ENCODE measurements around the gene OGFR. TPM values are rescaled to one million over a fixed set of nuclear protein-coding genes. Genes with fewer than 3 reads are reported as not detected.

Gene OGFR
- total RNA-seq, 2 experiments from 2014 or later, result 43.8 to 44.7 TPM

GRCh38 chr20:62804021-62804626 is 511 bp upstream of the OGFR start:
- ATAC-seq (peak; percentile 21), DNase-seq (no peak)
- Mint-ChIP-seq H3K27ac (peak overlapping the region; percentile 83), H3K36me3 (ENCODE audit: low read depth) (peaks cover 24% of the 10 kb centered on the region), H3K9me3 (ENCODE audit: low read depth) (no peaks in the 10 kb centered on the region), H3K4me3 (peak overlapping the region; percentile 84), H3K4me1 (peaks cover 21% of the 10 kb centered on the region), H3K27me3 (no peaks in the 10 kb centered on the region)
- CTCF ChIA-PET, result interaction anchor here (0.5 kb wide), 2 partner anchors 13 to 100 kb away, joined by 3 read pairs; no protein-coding TSS in a partner anchor
- intact Hi-C loops (cut with DNase I, micrococcal nuclease), result loop anchor here (1.0 to 2.0 kb wide), 3 partner anchors 8 to 59 kb away; partner anchors contain the start of gene MRGBP (in 1 of the 2)
- POLR2A ChIA-PET, result no interaction called here

- no peaks in the 10 kb centered on the region for H3K27me3 Mint-ChIP-seq
- H3K4me3 Mint-ChIP-seq, result peak overlapping the region; percentile 78
- intact Hi-C loops (cut with DNase I, micrococcal nuclease), result loop anchor here (2.0 to 5.0 kb wide), 2 partner anchors 58 to 303 kb away; no protein-coding TSS in a partner anchor
- DNase-seq (peak; percentile 63), ATAC-seq (peak; percentile 27)
- ChIA-PET POLR2A (interaction anchor here (0.6 kb wide), 1 partner anchor 112 kb away, joined by 3 read pairs; no protein-coding TSS in a partner anchor), CTCF (interaction anchor here (0.6 to 1.2 kb wide), 2 partner anchors 125 to 131 kb away, joined by 3 to 4 read pairs; no protein-coding TSS in a partner anchor)
- H3K27ac Mint-ChIP-seq, result peak overlapping the region; percentile 31
- H3K4me1 Mint-ChIP-seq, result peaks cover 21% of the 10 kb centered on the region
- peaks cover 19% of the 10 kb centered on the region for H3K36me3 Mint-ChIP-seq (ENCODE audit: low read depth)
- H3K9me3 Mint-ChIP-seq (ENCODE audit: low read depth), result no peaks in the 10 kb centered on the region
Observed at GRCh38 chr20:62805155-62805710, 598 bp downstream of the OGFR start.

DNA sequence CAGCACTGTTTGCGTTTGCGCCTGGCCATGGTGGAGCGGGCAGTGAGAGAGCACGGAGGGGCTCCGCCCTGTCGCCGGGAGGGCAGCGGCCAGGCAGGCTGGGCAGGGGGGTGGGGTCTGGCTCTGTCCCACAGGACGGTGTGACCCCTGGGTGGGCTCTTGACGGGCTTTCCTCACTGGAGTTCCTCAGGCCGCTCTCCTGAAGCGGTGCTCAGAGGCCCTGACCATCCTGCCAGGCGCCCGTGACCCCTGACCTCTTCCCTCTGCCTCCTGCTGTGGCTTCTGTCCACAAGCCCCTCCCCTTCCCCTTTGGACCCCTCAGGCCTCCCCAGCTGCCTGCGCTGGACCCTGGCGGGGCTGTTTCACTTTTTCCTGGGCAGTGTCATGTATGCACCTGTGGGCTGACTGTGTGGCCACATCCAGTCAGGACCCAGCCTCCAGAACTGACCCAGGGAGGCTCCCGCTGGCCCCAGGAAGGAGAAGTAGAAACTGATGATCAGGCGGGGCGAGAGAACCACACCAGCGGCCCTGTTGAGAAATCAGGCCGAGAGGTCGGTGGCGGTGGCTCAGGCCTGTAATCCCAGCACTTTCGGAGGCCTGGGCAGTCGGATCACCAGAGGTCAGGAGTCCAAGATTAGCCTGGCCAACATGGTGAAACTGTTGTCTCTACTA is 1.2 kb downstream of the OGFR start:
- ATAC-seq (no peak), DNase-seq (no peak)
- ChIA-PET CTCF (interaction anchor here (0.6 to 1.2 kb wide), 2 partner anchors 125 to 131 kb away, joined by 3 to 4 read pairs; no protein-coding TSS in a partner anchor), POLR2A (interaction anchor here (0.6 kb wide), 1 partner anchor 111 kb away, joined by 3 read pairs; no protein-coding TSS in a partner anchor)
- H3K36me3 Mint-ChIP-seq (ENCODE audit: low read depth), result peaks cover 16% of the 10 kb centered on the region
- intact Hi-C loops (cut with DNase I, micrococcal nuclease), result loop anchor here (2.0 to 5.0 kb wide), 2 partner anchors 57 to 304 kb away; no protein-coding TSS in a partner anchor
- no peaks in the 10 kb centered on the region for H3K9me3 Mint-ChIP-seq (ENCODE audit: low read depth)
- H3K27ac Mint-ChIP-seq, result peak overlapping the region; percentile 60
- peaks cover 21% of the 10 kb centered on the region for H3K4me1 Mint-ChIP-seq
- H3K4me3 Mint-ChIP-seq, result peak overlapping the region; percentile 78
- no peaks in the 10 kb centered on the region for H3K27me3 Mint-ChIP-seq

- Mint-ChIP-seq H3K4me3 (peak overlapping the region; percentile 78), H3K9me3 (ENCODE audit: low read depth) (no peaks in the 10 kb centered on the region), H3K27me3 (no peaks in the 10 kb centered on the region), H3K36me3 (ENCODE audit: low read depth) (peaks cover 14% of the 10 kb centered on the region), H3K27ac (no peak overlapping the region), H3K4me1 (peaks cover 21% of the 10 kb centered on the region)
- ChIA-PET CTCF (interaction anchor here (1.2 kb wide), 1 partner anchor 132 kb away, joined by 4 read pairs; no protein-coding TSS in a partner anchor), POLR2A (no interaction called here)
- ATAC-seq, result no peak
- intact Hi-C loops (cut with DNase I, micrococcal nuclease), result loop anchor here in 1 of 2 experiments (5.0 kb wide), 1 partner anchor 304 kb away; no protein-coding TSS in a partner anchor
- no peak for DNase-seq
Observed at GRCh38 chr20:62806383-62807050, 1.9 kb downstream of the OGFR start.

GRCh38 chr20:62807444-62808210 is 3.0 kb downstream of the OGFR start:
- POLR2A ChIA-PET, result interaction anchor here (1.0 kb wide), 1 partner anchor 16 kb away, joined by 3 read pairs; no protein-coding TSS in a partner anchor

GRCh38 chr20:62808211-62808865 is 3.7 kb downstream of the OGFR start:
- Mint-ChIP-seq H3K36me3 (ENCODE audit: low read depth) (peaks cover 17% of the 10 kb centered on the region), H3K27ac (no peak overlapping the region)

More at GRCh38 chr20:62807444-62808210, 3.0 kb downstream of the OGFR start:
- Mint-ChIP-seq H3K4me3 (no peak overlapping the region), H3K4me1 (peaks cover 21% of the 10 kb centered on the region), H3K9me3 (ENCODE audit: low read depth) (no peaks in the 10 kb centered on the region), H3K36me3 (ENCODE audit: low read depth) (peaks cover 17% of the 10 kb centered on the region), H3K27ac (no peak overlapping the region), H3K27me3 (no peaks in the 10 kb centered on the region)
- CTCF ChIA-PET, result interaction anchor here (0.6 to 2.2 kb wide), 17 partner anchors 9 to 903 kb away, joined by 3 to 16 read pairs (median 4); partner anchors contain the start of gene COL9A3
- DNase-seq, result no peak
- no peak for ATAC-seq
- intact Hi-C loops (cut with DNase I, micrococcal nuclease), result loop anchor here (1.0 to 5.0 kb wide), 4 partner anchors 13 to 307 kb away; no protein-coding TSS in a partner anchor

GRCh38 chr20:62809530-62810428 is 5.1 kb downstream of the OGFR start:
- ChIA-PET POLR2A (no interaction called here), CTCF (interaction anchor here (1.8 kb wide), 1 partner anchor 171 kb away, joined by 10 read pairs; no protein-coding TSS in a partner anchor)
- Mint-ChIP-seq H3K4me1 (peaks cover 17% of the 10 kb centered on the region), H3K4me3 (no peak overlapping the region), H3K36me3 (ENCODE audit: low read depth) (peaks cover 17% of the 10 kb centered on the region), H3K27me3 (no peaks in the 10 kb centered on the region), H3K9me3 (ENCODE audit: low read depth) (no peaks in the 10 kb centered on the region), H3K27ac (no peak overlapping the region)
- intact Hi-C loops (cut with DNase I, micrococcal nuclease), result loop anchor here (2.0 to 5.0 kb wide), 2 partner anchors 15 to 307 kb away; no protein-coding TSS in a partner anchor
- ATAC-seq (no peak), DNase-seq (no peak)

More at GRCh38 chr20:62808211-62808865, 3.7 kb downstream of the OGFR start:
- CTCF ChIA-PET, result interaction anchor here (0.6 to 2.2 kb wide), 19 partner anchors 14 to 689 kb away, joined by 3 to 16 read pairs (median 4); no protein-coding TSS in a partner anchor
- H3K4me3 Mint-ChIP-seq, result no peak overlapping the region
- no peaks in the 10 kb centered on the region for H3K27me3 Mint-ChIP-seq
- intact Hi-C loops (cut with DNase I, micrococcal nuclease), result loop anchor here (1.0 to 5.0 kb wide), 4 partner anchors 14 to 308 kb away; no protein-coding TSS in a partner anchor
- POLR2A ChIA-PET, result interaction anchor here (1.0 kb wide), 1 partner anchor 15 kb away, joined by 3 read pairs; no protein-coding TSS in a partner anchor
- DNase-seq (peak; percentile 86), ATAC-seq (peak; percentile 67)
- H3K9me3 Mint-ChIP-seq (ENCODE audit: low read depth), result no peaks in the 10 kb centered on the region
- peaks cover 21% of the 10 kb centered on the region for H3K4me1 Mint-ChIP-seq

- Mint-ChIP-seq H3K27ac (no peak overlapping the region), H3K36me3 (ENCODE audit: low read depth) (peaks cover 14% of the 10 kb centered on the region), H3K9me3 (ENCODE audit: low read depth) (no peaks in the 10 kb centered on the region), H3K4me3 (no peak overlapping the region), H3K27me3 (peaks cover 12% of the 10 kb centered on the region), H3K4me1 (peaks cover 19% of the 10 kb centered on the region)
- ChIA-PET POLR2A (no interaction called here), CTCF (no interaction called here)
- no peak for DNase-seq
- intact Hi-C loops (cut with DNase I, micrococcal nuclease), result no loop called here
- no peak for ATAC-seq
Observed at GRCh38 chr20:62811320-62811719, 6.7 kb downstream of the OGFR start.

DNA sequence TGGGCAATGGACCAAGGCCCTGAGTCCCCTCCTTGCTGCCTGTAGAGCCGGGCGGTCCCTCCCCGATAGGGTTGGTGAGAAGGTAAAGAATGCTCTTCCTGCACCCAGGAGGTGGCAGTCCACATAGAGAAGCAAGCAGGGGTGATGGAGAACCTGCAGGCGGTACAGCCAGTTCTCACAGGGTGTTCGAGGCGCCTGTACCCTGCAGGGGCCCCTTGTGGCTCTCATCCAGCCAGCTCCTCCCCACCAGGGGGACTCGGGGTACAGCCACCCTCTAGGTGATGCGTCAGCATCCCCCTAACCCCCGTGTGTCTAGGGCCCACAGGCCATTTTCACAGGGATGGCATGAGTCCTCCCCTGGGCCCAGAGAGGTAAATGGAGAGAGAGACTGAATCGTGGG is 7.1 kb downstream of the OGFR start:
- peaks cover 14% of the 10 kb centered on the region for H3K36me3 Mint-ChIP-seq (ENCODE audit: low read depth)
- peaks cover 17% of the 10 kb centered on the region for H3K4me1 Mint-ChIP-seq
- peaks cover 14% of the 10 kb centered on the region for H3K27me3 Mint-ChIP-seq
- H3K4me3 Mint-ChIP-seq, result no peak overlapping the region
- POLR2A ChIA-PET, result no interaction called here
- H3K27ac Mint-ChIP-seq, result no peak overlapping the region
- CTCF ChIA-PET, result no interaction called here
- DNase-seq (no peak), ATAC-seq (no peak)
- H3K9me3 Mint-ChIP-seq (ENCODE audit: low read depth), result no peaks in the 10 kb centered on the region
- intact Hi-C loops (cut with DNase I, micrococcal nuclease), result no loop called here

All from activated CD4-positive, alpha-beta T cell treated with anti-CD3 and anti-CD28 coated beads for 36 hours (primary cell).